ENCODE measurements around the gene KLHDC9. TPM values are rescaled to one million over a fixed set of nuclear protein-coding genes. Genes with fewer than 3 reads are reported as not detected.

Gene KLHDC9
- polyA plus RNA-seq, 1 donor, result 15.0 TPM

DNA sequence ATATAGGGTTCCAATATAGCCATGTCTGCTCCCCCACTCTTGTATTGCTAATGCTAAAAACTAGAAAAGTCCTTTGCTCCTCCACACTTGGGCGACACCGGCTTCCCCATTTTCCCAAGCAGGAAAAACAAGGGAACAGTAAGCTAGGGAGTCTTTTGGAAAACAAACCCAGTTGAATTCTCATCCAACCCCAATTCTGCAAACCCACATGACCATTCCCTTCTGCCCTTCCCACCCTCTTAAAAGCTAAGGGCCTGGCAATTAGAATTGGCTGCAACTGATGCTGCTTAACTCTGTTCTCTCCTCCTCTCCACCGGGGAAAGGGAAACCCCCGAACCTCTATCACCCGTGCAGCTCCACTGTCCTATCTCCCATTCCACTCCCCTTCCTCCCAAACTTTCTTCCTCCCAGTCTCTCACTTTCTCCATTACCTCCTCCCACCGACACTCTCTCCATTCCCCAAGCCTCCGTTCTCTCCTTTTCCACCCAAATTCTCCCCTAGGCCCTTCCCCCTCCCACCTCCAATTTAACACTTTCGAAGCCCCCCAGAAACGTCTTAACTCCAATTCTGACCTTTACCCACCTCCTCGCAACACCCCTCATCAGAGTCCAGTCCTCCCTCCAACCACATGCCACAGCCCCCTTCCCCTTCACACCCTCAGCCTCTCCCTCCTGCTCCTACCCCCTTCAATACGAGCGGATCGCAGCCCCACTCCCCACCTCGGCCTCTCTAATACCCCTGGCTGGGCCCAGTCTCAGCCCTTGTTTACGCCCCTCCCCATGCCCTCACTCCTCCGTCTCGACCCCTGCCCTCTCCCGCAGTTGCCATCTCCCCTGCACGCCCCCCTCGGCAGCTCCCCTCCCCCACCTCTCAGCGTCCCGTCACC is 33.6 kb downstream of the KLHDC9 start:
- DNase-seq, result no peak

DNA sequence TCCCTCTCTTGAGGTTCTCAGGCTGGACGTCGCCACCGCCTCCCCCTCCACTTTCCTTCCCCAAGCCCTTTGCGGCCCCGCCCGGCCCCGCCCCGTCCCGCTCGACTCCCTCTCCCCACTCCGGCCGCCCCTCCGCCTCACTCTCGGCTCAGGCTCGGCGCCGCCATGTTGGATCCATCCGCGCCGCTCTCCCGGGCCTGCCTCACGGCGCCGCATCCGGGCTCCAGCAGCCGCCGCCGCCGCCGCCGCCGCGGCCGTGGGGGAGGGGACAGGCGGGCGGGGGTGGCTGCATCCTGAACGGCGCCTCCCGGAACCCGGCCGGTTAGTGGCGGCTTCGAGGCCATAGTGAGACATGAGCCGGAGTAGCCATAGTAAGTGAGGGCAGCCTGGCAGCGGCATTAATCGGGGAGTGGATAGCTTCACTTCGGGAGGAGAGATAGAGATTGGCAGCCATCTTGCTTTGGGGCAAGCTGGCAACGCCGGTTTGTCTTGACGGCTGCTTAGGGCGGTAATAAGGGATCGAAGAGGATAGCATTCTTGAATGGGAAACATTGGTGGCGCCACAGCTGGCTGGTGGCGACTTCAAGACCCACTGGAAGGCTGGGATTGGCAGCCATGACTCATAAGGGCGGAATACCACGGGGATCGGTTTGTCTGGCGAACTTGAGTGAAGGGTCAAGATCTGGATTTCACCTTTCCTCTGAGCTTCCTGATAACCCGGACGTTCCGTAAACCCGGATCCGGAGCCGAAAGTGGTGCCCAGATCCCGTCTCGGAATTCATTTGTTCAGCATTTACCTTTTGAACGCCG is 34.5 kb downstream of the KLHDC9 start, which contains the start of gene DEDD:
Gene DEDD, minus strand, starts transcription at position 258 of the 810 bp plus-strand sequence. CDS start 8,205 bp downstream, outside the sequence.
- DNase-seq, result peak; percentile 93

DNA sequence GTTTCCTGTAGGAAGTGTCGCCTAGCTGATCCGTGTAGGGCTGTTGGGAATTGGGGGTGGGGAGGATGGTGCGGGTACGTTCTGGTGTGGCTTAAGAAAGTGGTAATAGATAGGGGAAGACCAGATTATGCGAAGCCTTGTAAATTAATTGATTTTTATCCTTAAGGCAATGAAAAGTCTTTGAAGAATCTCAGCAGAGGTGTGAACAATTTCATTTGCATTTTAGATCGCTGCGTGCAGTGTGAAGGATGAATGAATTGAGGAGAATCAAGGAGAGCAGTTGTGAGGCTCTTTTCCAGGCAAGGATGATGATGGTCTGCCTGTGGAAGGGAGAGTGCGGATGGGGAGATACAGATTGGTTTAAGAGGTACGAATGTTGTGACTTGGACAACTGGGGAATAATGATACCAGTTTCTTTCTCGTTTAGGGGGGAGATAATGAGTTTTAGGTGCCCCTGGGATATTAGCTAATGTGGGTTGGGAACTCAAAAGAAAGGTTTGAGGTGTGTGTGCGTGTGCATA is 35.1 kb downstream of the KLHDC9 start:
- no peak for DNase-seq

DNA sequence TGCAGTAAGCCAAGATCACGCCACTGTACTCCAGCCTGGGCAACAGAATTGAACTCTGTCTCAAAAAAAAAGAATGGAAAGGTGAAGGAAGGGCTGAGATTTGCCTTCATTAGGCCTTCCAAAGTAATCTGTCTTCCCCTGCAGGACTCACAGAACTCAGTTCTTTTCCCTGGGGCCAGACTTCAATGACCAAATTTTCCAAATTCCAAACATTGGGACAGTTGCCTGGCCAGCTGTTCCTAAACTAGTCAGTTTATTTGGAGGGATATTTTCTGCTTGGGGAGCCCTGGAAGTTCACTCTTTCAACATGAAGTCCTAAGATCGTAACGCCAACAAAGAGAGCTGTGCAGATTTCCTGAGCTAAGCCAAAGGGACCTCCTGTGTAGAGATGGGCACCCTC is 39.7 kb downstream of the KLHDC9 start:
- no peak for DNase-seq

DNA sequence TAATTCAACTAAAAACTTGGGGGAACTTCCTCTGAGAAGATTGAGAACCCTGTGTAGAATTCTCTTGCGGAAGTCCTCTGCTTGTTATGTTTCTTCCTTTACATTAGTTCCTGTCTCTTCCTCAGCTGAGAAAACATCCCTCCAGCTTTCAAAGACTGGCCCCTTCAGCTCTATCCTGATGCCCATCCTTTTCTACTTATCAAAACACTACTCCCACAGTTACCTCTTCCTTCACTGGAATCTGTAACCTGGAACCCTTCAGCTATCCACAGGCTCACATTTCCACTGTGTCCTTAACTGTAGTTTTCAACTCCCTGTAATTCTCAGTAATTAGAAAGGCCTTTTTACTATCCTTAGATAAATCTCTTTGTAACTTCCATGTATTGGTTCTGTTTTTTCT is 40.3 kb downstream of the KLHDC9 start:
- DNase-seq, result peak; percentile 21

DNA sequence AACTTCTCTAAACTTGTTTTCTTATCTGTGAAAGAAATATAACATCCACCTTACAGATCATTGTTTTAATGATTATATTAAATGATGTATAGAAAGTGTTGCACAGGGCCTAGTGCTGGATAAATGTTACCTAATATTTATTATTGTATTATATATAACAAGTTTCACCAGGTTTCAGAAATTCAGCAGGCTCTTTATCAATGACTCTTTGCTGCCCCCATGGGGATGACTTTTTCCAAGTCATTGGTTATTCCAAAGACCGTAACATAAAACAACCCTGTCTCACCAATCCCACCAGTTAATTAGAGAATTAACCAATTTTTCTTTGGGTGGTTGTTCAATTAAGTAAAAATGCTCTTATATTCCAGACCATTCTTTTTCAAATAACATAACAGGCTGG is 41.6 kb downstream of the KLHDC9 start:
- peak; percentile 56 for DNase-seq

DNA sequence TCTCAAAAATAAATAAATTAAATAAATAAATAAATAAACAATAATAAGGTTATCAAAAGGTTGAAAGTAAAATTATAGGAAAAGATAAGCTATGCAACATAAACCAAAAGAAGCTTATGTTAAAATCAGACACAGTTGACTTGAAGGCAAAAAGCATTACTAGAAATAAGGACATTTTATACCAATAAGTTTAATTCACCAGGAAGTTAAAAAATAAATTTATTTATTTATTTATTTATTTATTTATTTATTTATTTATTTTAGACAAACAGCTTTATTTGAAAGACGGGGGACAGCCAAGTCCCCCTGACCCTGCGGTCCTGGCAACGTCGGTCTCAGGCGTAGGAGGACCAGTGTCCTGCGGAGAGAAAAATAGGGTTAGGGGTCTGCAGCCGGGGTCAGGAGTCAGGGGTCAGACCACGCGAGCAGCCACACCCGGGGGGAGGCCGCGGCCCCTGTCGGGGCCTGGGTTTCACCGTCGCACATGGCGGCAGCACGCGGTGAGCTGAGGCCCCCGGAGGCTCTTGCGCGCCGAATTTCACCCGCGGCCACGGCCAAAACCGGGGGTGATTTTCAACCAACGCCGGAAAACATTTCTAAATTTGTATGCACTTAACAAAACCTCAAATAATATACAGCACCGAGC is 42.7 kb downstream of the KLHDC9 start:
- no peak for DNase-seq

DNA sequence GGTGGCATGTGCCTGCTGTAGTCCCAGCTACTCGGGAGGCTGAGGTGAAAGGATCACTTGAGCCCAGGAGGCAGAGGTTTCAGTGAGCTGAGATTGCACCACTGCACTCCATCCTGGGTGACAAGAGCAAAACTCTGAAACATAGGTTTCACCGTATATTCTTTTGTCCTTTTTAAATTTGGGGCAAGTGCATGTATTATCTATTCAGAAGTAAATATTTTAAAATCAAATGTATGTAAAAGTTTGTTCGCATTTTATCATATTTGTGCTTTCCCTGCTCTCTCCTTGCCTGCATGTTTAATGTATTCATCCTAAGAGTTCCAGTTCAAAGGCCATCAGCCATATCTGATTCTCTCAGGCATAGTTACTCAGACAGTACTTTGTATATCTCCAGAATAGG is 47.7 kb downstream of the KLHDC9 start:
- no peak for DNase-seq

Other genes with a start within 250 kb of the KLHDC9 start
- 0.15 TPM for gene CD244, start 235.5 kb upstream of the KLHDC9 start, polyA plus RNA-seq (ENCODE audit: insufficient read length)
- gene ITLN1, start 213.2 kb upstream of the KLHDC9 start, polyA plus RNA-seq (ENCODE audit: insufficient read length), result 1.6 TPM
- gene ITLN2, start 143.6 kb upstream of the KLHDC9 start, polyA plus RNA-seq (ENCODE audit: insufficient read length), result not detected
- 97.2 TPM for gene F11R, start 77.2 kb upstream of the KLHDC9 start, polyA plus RNA-seq (ENCODE audit: insufficient read length)
- gene TSTD1, start 59.4 kb upstream of the KLHDC9 start, polyA plus RNA-seq (ENCODE audit: insufficient read length), result 44.4 TPM
- gene USF1, start 52.4 kb upstream of the KLHDC9 start, polyA plus RNA-seq (ENCODE audit: insufficient read length), result 67.9 TPM
- 2.2 TPM for gene ARHGAP30, start 28.5 kb upstream of the KLHDC9 start, polyA plus RNA-seq (ENCODE audit: insufficient read length)
- gene NECTIN4, start 8.8 kb upstream of the KLHDC9 start, polyA plus RNA-seq (ENCODE audit: insufficient read length), result 4.0 TPM
- gene PFDN2, start 19.7 kb downstream of the KLHDC9 start, polyA plus RNA-seq (ENCODE audit: insufficient read length), result 61.2 TPM
- 50.5 TPM for gene NIT1, start 19.7 kb downstream of the KLHDC9 start, polyA plus RNA-seq (ENCODE audit: insufficient read length)
- 57.2 TPM for gene DEDD, start 34.3 kb downstream of the KLHDC9 start, polyA plus RNA-seq (ENCODE audit: insufficient read length)
- gene UFC1, start 55.6 kb downstream of the KLHDC9 start, polyA plus RNA-seq (ENCODE audit: insufficient read length), result 142 TPM
- gene USP21, start 61.1 kb downstream of the KLHDC9 start, polyA plus RNA-seq (ENCODE audit: insufficient read length), result 58.3 TPM
- 46.6 TPM for gene PPOX, start 68.1 kb downstream of the KLHDC9 start, polyA plus RNA-seq (ENCODE audit: insufficient read length)
- gene B4GALT3, start 79.1 kb downstream of the KLHDC9 start, polyA plus RNA-seq (ENCODE audit: insufficient read length), result 36.8 TPM
- gene ADAMTS4, start 100.7 kb downstream of the KLHDC9 start, polyA plus RNA-seq (ENCODE audit: insufficient read length), result 1.4 TPM
- gene NDUFS2, start 104.0 kb downstream of the KLHDC9 start, polyA plus RNA-seq (ENCODE audit: insufficient read length), result 211 TPM
- gene FCER1G, start 116.9 kb downstream of the KLHDC9 start, polyA plus RNA-seq (ENCODE audit: insufficient read length), result 10.8 TPM
- not detected for gene APOA2, start 125.3 kb downstream of the KLHDC9 start, polyA plus RNA-seq (ENCODE audit: insufficient read length)
- gene TOMM40L, start 127.7 kb downstream of the KLHDC9 start, polyA plus RNA-seq (ENCODE audit: insufficient read length), result 14.4 TPM
- 3.6 TPM for gene NR1I3, start 139.8 kb downstream of the KLHDC9 start, polyA plus RNA-seq (ENCODE audit: insufficient read length)
- gene PCP4L1, start 160.4 kb downstream of the KLHDC9 start, polyA plus RNA-seq (ENCODE audit: insufficient read length), result 1.2 TPM
- 3.5 TPM for gene MPZ, start 211.6 kb downstream of the KLHDC9 start, polyA plus RNA-seq (ENCODE audit: insufficient read length)
- gene SDHC, start 216.0 kb downstream of the KLHDC9 start, polyA plus RNA-seq (ENCODE audit: insufficient read length), result 272 TPM